HG03354 (cell line): Measurements from ENCODE around the gene SLC25A2.
"Not testable (repeated sequence)": the region's sequence is repeated elsewhere in the genome, so short reads cannot be mapped to it uniquely, and the experiment has no call there.

Experiments used
- ATAC-seq: cut with Tn5 transposase; IDR thresholded peaks from one replicate; pipeline ENCODE4 v1.9.1; 2021; ENCODE audit warnings: mild to moderate bottlenecking; ENCODE audit not compliant: unreplicated experiment, poor library complexity, severe bottlenecking

SLC25A2 gene

GRCh38 chr5:141303756-141304155, at the start of gene SLC25A2:
SLC25A2 (minus strand) TSS chr5:141304049; CDS start chr5:141303865, 184 bp downstream.
- no peak for ATAC-seq

GRCh38 chr5:141351591-141351990, 47.7 kb upstream of the SLC25A2 start:
- no peak for ATAC-seq

- no peak for ATAC-seq
These were observed 46.2 kb upstream of the SLC25A2 start, which contains the start of gene PCDHGB1 for GRCh38 chr5:141349917-141350619. PCDHGB1 (plus strand) TSS chr5:141350099; CDS start chr5:141350261, 162 bp downstream.

GRCh38 chr5:141346017-141346416, 42.2 kb upstream of the SLC25A2 start:
- not testable (repeated sequence) for ATAC-seq

GRCh38 chr5:141345327-141345726, 41.5 kb upstream of the SLC25A2 start:
- ATAC-seq, result no peak

- ATAC-seq, result no peak
These were observed 40.2 kb upstream of the SLC25A2 start for GRCh38 chr5:141343953-141344463.

GRCh38 chr5:141343242-141343952, 39.5 kb upstream of the SLC25A2 start, which contains the start of gene PCDHGA3:
PCDHGA3 (plus strand) TSS chr5:141343829; CDS start chr5:141344034, 205 bp downstream.
- no peak for ATAC-seq

GRCh38 chr5:141342773-141343172, 38.9 kb upstream of the SLC25A2 start:
- ATAC-seq, result no peak

- ATAC-seq, result not testable (repeated sequence)
These were observed 37.0 kb upstream of the SLC25A2 start for GRCh38 chr5:141340781-141341354.

- ATAC-seq, result no peak
These were observed 34.9 kb upstream of the SLC25A2 start, which contains the start of gene PCDHGA2 for GRCh38 chr5:141338538-141339306. PCDHGA2 (plus strand) TSS chr5:141338760.

- ATAC-seq, result not testable (repeated sequence)
These were observed 28.7 kb upstream of the SLC25A2 start for GRCh38 chr5:141332571-141332970.

GRCh38 chr5:141330299-141331080, 26.6 kb upstream of the SLC25A2 start, which contains the start of gene PCDHGA1:
PCDHGA1 (plus strand) TSS chr5:141330514.
- ATAC-seq, result no peak

GRCh38 chr5:141328231-141328630, 24.4 kb upstream of the SLC25A2 start:
- ATAC-seq, result no peak

GRCh38 chr5:141326088-141326854, 22.4 kb upstream of the SLC25A2 start:
- peak; percentile 91 for ATAC-seq

GRCh38 chr5:141322261-141322660, 18.4 kb upstream of the SLC25A2 start:
- ATAC-seq, result no peak

- peak; percentile 96 for ATAC-seq
These were observed 16.6 kb upstream of the SLC25A2 start, which contains the start of gene TAF7 for GRCh38 chr5:141320225-141321169. TAF7 (minus strand) TSS chr5:141320784; CDS start chr5:141320044, 740 bp downstream.

GRCh38 chr5:141319699-141320098, 15.8 kb upstream of the SLC25A2 start:
- no peak for ATAC-seq
